Stomach smooth muscle (tissue), 2 donors: Measurements from ENCODE around the gene MAP3K15.
"Not testable (repeated sequence)": the region's sequence is repeated elsewhere in the genome, so short reads cannot be mapped to it uniquely, and the experiment has no call there.

Experiments
- H3K27ac ChIP-seq: one replicate; pipeline ENCODE4 v1.7.0; 2013; ENCODE audit warnings: mild to moderate bottlenecking, low read length, inconsistent platforms
- H3K27me3 ChIP-seq, 2 donors: one replicate each; pipeline ENCODE4 v1.7.0; 2013; ENCODE audit warnings: low read length in 2 of 2; ENCODE audit not compliant: insufficient read depth in 2 of 2, control insufficient read depth in 1 of 2
- H3K36me3 ChIP-seq, 2 donors: one replicate each; pipeline ENCODE4 v1.7.0; 2013; ENCODE audit warnings: low read length in 2 of 2; ENCODE audit not compliant: control insufficient read depth in 2 of 2, insufficient read depth in 2 of 2
- H3K4me1 ChIP-seq: one replicate; pipeline ENCODE4 v1.7.0; 2013; ENCODE audit warnings: low read length; ENCODE audit not compliant: control insufficient read depth, insufficient read depth
- H3K4me3 ChIP-seq, 2 donors: one replicate each; pipeline ENCODE4 v1.7.0; 2013; ENCODE audit warnings: low read length in 2 of 2
- H3K9ac ChIP-seq, 2 donors: one replicate each; pipeline ENCODE4 v1.7.0; 2013; ENCODE audit warnings: low read length in 2 of 2, mild to moderate bottlenecking in 1 of 2
- H3K9me3 ChIP-seq, 2 donors: one replicate each; pipeline ENCODE4 v1.7.0; 2013; ENCODE audit warnings: low read length in 2 of 2; ENCODE audit not compliant: control insufficient read depth in 2 of 2
- donor health status: healthy.
- donor health status: Pancreatic carcinoma.

MAP3K15 gene

DNA sequence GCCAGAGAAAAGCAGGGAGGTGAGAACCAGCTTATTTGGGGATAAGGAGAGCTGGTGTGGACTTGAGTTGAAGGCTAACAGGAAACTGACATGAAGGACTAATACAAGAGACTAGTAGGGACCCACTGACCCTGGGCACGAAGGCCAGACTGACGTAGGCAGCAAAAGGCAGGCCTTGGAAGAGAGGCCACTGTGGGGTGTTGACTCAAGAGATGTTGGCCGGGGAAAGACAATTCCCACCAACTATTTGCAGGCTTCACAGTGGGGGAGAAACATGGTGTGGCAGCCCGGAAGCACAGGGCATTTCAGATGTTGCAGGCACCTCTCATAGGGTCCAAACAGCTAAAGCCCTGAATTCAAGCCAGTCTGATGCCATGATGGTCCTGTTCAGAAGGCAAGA lies 24.4 kb upstream of the MAP3K15 start:
- no peak overlapping the region for H3K27ac ChIP-seq
- H3K4me3 ChIP-seq: no peak overlapping the region
- H3K9ac ChIP-seq: no peak overlapping the region
- no peaks in the 10 kb centered on the region for H3K9me3 ChIP-seq
- H3K4me1 ChIP-seq: peaks cover 2% of the 10 kb centered on the region
- H3K36me3 ChIP-seq: no peaks in the 10 kb centered on the region
- H3K27me3 ChIP-seq: peaks cover 0 to 10% of the 10 kb centered on the region in 2 donors

DNA sequence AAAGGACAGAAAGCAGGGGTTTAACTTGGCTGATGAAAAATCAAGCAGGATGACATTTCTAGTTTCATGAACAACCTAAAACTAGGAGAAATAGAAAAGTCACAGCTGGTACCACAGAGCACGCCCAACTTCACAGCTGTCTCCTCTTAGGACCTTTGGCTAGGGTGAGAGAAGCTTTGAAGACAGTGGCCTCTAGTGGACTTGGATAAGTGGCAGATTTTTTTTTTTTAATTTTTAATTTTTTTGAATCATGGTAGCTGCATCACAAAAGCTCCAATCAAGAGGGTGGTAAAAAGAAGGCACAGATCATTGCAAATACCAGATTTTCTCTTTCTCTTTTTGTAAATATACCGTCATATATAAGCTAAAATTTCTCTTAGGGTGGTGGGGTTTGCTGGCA lies 20.2 kb upstream of the MAP3K15 start:
- no peaks in the 10 kb centered on the region for H3K36me3 ChIP-seq
- no peaks in the 10 kb centered on the region for H3K4me1 ChIP-seq
- H3K27me3 ChIP-seq: peaks cover 0 to 4% of the 10 kb centered on the region in 2 donors

DNA sequence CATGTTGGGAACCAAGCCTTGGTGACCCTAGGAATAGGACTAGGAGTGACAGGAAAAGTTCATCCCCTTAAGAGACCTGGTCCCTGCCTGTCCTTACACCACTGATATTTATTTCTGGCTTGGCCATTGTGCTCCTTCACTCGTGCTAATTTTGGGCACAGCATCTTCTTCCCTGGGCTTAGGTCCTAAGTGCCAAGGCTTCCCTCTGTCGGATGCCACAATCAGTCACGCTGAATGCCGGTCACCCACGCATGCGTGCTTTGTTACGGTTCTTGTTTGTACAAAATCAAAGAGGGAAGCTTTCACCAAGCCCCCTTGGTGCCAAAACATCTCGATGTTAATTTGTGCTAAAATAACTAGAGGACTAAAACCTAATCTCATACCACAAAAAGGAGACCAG lies 17.4 kb upstream of the MAP3K15 start:
- Histone ChIP-seq H3K36me3 (no peaks in the 10 kb centered on the region), H3K4me3 (no peak overlapping the region), H3K27ac (no peak overlapping the region), H3K9ac (no peak overlapping the region), H3K9me3 (no peaks in the 10 kb centered on the region), H3K4me1 (no peaks in the 10 kb centered on the region), H3K27me3 (peaks cover 0 to 4% of the 10 kb centered on the region in 2 donors)

More for the DNA sequence above, 20.2 kb upstream of the MAP3K15 start:
- H3K9ac ChIP-seq: no peak overlapping the region
- no peaks in the 10 kb centered on the region for H3K9me3 ChIP-seq
- H3K4me3 ChIP-seq: no peak overlapping the region
- no peak overlapping the region for H3K27ac ChIP-seq

DNA sequence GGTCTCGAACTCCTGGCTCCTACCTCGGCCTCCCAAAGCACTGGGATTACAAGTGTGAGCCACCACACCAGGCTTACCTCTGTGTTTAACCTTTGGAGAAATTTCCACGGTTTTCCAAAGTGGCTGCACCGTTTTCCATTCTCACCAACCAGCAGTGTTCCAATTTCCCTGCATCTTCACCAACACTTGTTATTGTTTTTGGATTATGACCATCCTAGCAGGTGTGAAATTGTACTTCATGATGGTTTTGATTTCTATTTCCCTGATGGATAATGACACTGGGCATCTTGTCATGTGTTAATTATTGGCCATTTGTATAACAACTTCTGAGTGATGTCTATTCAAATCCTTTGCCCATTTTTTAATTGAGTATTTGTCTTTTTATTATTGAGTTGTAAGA lies 2.7 kb upstream of the MAP3K15 start:
- Histone ChIP-seq H3K27ac (no peak overlapping the region), H3K4me1 (peaks cover 3% of the 10 kb centered on the region), H3K27me3 (peaks cover 0 to 15% of the 10 kb centered on the region in 2 donors), H3K9me3 (peaks cover 0 to 3% of the 10 kb centered on the region in 2 donors), H3K4me3 (no peak overlapping the region), H3K9ac (no peak overlapping the region), H3K36me3 (no peaks in the 10 kb centered on the region)

DNA sequence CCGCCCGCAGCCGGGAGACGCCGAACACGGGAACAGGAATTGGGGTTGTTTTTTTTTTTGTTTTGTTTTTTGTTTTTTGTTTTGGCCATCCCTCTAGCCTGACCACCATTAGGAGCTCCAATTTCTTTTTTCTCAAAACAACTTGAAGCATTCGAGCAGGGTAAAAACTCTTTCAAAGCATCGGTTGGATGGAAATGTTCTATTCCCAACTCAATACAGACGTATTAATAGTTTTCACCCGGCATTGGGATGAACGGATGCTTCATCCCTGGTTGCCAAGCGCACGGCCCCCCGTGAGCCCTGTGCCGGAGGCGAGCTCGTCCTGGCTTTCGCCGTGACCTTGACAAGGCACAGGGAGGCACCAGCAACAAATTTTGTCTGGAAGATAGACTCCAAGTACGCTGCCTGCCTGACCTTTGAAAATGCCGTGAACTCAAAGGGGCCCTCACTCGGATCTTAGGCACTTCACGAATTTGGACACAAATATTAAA lies 352 bp upstream of the MAP3K15 start:
- H3K27ac ChIP-seq: no peak overlapping the region
- peaks cover 0 to 17% of the 10 kb centered on the region in 2 donors for H3K27me3 ChIP-seq
- H3K9ac ChIP-seq: no peak overlapping the region
- H3K4me3 ChIP-seq: peak overlapping the region in 1 of 2 donors; percentile 35
- peaks cover 0 to 3% of the 10 kb centered on the region in 2 donors for H3K9me3 ChIP-seq
- no peaks in the 10 kb centered on the region for H3K36me3 ChIP-seq
- H3K4me1 ChIP-seq: peaks cover 3% of the 10 kb centered on the region

DNA sequence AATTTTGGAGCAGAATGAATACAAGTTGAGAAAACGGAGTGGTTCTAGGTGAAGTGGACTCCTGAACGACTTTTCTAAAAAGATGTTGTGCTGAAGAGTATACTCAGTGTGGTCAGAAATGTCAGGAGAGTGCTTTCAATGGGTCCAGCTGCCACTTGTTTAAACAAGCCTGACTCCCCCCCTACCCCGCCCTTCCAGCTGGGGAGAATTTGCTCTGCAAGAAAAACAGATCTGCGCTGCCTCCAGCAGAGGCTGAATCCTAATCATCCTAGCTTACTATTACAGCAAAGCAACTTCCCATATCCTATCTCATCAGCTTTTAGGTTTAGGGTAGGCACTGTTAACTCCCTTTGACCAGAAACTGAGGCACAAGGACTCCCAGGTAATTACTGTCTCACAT lies 1.9 kb downstream of the MAP3K15 start:
- Histone ChIP-seq H3K27ac (no peak overlapping the region), H3K4me1 (peaks cover 3% of the 10 kb centered on the region), H3K27me3 (peaks cover 0 to 17% of the 10 kb centered on the region in 2 donors), H3K4me3 (no peak overlapping the region), H3K9ac (no peak overlapping the region), H3K36me3 (no peaks in the 10 kb centered on the region), H3K9me3 (peaks cover 0 to 3% of the 10 kb centered on the region in 2 donors)

DNA sequence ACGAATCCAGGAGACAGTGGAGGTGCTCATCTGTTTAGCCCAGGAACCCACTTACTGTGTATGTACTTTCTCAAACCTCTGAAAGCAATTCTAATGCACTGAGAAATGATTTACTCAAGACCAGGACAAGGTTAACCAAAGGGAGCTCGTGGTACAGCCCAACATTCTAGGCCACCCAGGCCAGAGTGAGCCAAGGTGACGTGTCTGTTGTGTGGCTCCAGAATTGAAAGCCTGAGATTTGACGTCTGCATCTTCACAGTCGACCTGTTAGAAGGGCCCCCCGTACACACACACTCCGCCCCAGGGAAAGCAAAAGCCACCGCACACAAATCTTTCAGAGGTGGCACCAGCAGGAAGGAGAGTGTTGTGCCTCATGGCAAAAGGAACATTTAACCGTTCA lies 2.3 kb downstream of the MAP3K15 start:
- Histone ChIP-seq H3K4me1 (peaks cover 3% of the 10 kb centered on the region), H3K36me3 (no peaks in the 10 kb centered on the region), H3K9ac (no peak overlapping the region), H3K4me3 (no peak overlapping the region), H3K27ac (no peak overlapping the region), H3K9me3 (peaks cover 0 to 2% of the 10 kb centered on the region in 2 donors), H3K27me3 (peaks cover 0 to 17% of the 10 kb centered on the region in 2 donors)

DNA sequence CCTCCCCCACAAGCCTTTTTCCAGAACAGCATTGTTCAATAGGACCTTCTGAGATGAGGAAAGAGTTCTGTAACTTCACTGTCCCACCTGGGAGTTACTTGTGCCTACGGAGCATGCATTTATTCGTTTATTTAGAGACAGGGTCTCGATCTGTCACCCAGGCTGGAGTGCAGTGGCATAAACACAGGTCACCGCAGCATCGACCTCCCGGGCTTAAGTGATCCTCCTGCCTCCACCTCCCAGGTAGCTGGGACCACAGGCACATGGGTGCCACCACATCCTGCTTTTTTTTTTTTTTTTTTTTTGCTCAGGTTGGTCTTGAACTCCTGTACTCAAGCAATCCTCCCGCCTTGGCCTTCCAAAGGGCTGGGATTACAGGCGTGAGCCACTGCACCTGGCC lies 2.9 kb downstream of the MAP3K15 start:
- Histone ChIP-seq H3K36me3 (no peaks in the 10 kb centered on the region), H3K27me3 (peaks cover 0 to 12% of the 10 kb centered on the region in 2 donors), H3K9ac (no peak overlapping the region), H3K4me3 (no peak overlapping the region), H3K4me1 (peaks cover 3% of the 10 kb centered on the region), H3K27ac (no peak overlapping the region), H3K9me3 (no peaks in the 10 kb centered on the region)

DNA sequence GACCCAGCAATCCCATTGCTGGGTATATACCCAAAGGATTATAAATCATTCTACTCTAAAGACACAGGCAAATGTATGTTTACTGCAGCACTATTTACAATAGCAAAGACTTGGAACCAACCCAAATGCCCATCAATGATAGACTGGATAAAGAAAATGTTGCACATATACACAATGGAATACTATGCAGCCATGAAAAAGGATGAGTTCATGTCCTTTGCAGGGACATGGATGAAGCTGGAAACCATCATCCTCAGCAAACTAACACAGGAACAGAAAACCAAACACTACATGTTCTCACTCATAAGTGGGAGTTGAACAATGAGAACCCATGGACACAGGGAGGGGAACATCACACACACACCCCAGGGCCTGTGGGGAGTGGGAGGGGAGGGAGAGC lies 3.5 kb downstream of the MAP3K15 start:
- H3K27me3 ChIP-seq: peaks cover 0 to 12% of the 10 kb centered on the region in 2 donors
- not testable (repeated sequence) for H3K9ac ChIP-seq, H3K36me3 ChIP-seq, H3K27ac ChIP-seq, H3K4me1 ChIP-seq, H3K4me3 ChIP-seq, H3K9me3 ChIP-seq

DNA sequence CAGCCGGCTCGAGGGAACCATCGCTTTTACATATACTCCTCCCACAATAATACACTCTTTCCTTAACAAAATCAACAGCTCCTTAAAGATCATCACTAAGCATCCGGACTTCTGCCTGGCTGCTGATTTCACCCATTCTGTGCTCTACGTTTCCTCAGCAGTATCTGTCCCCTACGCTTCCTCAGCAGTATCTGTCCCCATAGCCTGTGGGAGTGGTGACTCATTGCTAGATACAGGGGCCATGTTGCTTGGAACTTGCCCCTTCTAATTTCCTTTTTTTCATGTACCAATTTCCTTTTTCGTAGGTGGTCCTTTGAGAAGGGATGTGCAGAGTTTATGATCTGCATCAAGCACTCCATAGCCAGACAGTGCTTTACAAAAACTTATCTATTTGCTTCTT lies 18.6 kb downstream of the MAP3K15 start:
- H3K27me3 ChIP-seq: no peaks in the 10 kb centered on the region
- no peaks in the 10 kb centered on the region for H3K9me3 ChIP-seq
- no peak overlapping the region for H3K9ac ChIP-seq
- H3K27ac ChIP-seq: no peak overlapping the region
- no peaks in the 10 kb centered on the region for H3K4me1 ChIP-seq
- no peak overlapping the region for H3K4me3 ChIP-seq
- no peaks in the 10 kb centered on the region for H3K36me3 ChIP-seq

DNA sequence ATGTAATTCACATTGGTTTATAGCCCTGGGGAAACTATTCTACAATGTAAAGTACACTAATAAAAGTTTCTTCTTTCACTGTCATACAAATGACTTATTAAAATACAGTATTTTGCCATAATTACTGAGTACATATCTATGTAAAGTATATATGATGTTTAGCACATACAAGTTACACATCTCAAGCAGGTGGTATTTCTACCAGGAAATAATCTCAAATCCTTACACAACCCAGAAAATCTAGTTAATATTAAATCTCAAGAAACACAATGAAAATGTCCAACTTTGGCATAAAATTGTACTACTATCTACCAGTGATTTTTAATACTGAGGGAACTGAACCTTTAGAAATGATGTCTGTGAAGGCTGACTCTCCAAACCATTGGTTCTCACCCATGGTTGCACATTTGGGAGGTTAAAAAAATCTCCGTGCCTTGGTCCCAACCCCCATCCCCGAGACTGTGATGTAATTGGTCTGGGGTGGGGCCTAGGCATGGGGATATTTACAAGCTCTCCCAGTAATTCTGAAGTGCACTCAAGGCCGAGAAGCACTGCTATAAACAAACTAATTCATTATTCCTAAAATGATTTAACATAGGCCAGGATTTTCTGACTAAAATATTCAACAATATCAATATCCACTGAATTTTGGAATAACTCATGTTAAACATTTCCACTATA lies 27.6 kb downstream of the MAP3K15 start:
- Histone ChIP-seq H3K36me3 (no peaks in the 10 kb centered on the region), H3K9ac (no peak overlapping the region), H3K27me3 (peaks cover 0 to 5% of the 10 kb centered on the region in 2 donors), H3K4me1 (no peaks in the 10 kb centered on the region), H3K27ac (no peak overlapping the region), H3K4me3 (no peak overlapping the region), H3K9me3 (no peaks in the 10 kb centered on the region)
